ENCODE results near the gene CFAP299.

- TF ChIP-seq CTCF (IDR thresholded peaks at IDR 0.05) = no peak
- no peak for TF ChIP-seq MAFK (IDR thresholded peaks at IDR 0.05; ENCODE audit: partially characterized antibody)
Measured at GRCh38 chr4:80909938-80910337, 574.4 kb downstream of the CFAP299 start.

Measured in A549 (cell line).